Activated CD4-positive, alpha-beta T cell treated with anti-CD3 and anti-CD28 coated beads for 36 hours (primary cell): ENCODE results near the gene DIPK1C. TPM values are rescaled to one million over a fixed set of nuclear protein-coding genes. Genes with fewer than 3 reads are reported as not detected.
"Not testable (repeated sequence)": the region's sequence is repeated elsewhere in the genome, so short reads cannot be mapped to it uniquely, and the experiment has no call there.

Source experiments
- ATAC-seq: fragments of 200-7000 bp; cut with Tn5 transposase; one replicate; pipeline ENCODE4 v1.10.0; 2021; ENCODE audit warnings: mild to moderate bottlenecking, moderate library complexity
- CTCF ChIA-PET: fragments of 350-600 bp; sonication (Branson Sonifier 250); formaldehyde crosslinking; loops from one replicate; lab custom pipeline; 2021; ENCODE audit warnings: antibody characterized with exemption; lab: Charles Lee
- POLR2A ChIA-PET: fragments of 350-600 bp; sonication (Branson Sonifier 250); formaldehyde crosslinking; loops from one replicate; lab custom pipeline; 2021; ENCODE audit warnings: antibody characterized with exemption, inconsistent platforms; lab: Charles Lee
- DNase-seq: peaks from one replicate; pipeline ENCODE4 v3.0.0-alpha.2; 2020
- H3K27ac Mint-ChIP-seq: one replicate; pipeline ENCODE4 v1.8.0; 2021; ENCODE audit warnings: mixed read lengths
- H3K27me3 Mint-ChIP-seq: one replicate; pipeline ENCODE4 v1.8.0; 2021; ENCODE audit warnings: mixed read lengths
- H3K36me3 Mint-ChIP-seq: one replicate; pipeline ENCODE4 v1.8.0; 2021; ENCODE audit warnings: low read depth, mixed read lengths
- H3K4me1 Mint-ChIP-seq: one replicate; pipeline ENCODE4 v1.8.0; 2021; ENCODE audit warnings: mixed read lengths
- H3K4me3 Mint-ChIP-seq: one replicate; pipeline ENCODE4 v1.8.0; 2021; ENCODE audit warnings: mild to moderate bottlenecking, moderate library complexity, mixed read lengths
- H3K9me3 Mint-ChIP-seq: one replicate; pipeline ENCODE4 v1.8.0; 2021; ENCODE audit warnings: low read depth, mixed read lengths
- intact Hi-C, 2 experiments: fragments of 100-400 bp; cut with DNase I in 1 of 2; cut with micrococcal nuclease in 1 of 2; formaldehyde crosslinking; loops; one replicate each; pipeline versions ENCODE4 v1.14.2 to v1.15.1; 2022 to 2024; cut with DNase I, micrococcal nuclease
- total RNA-seq, 2 experiments: library from RNA; stranded (reverse); gene quantifications; one replicate each; pipeline ENCODE4 v1.2.3, GENCODE V29; 2021

DIPK1C gene
- total RNA-seq = not detected

DNA sequence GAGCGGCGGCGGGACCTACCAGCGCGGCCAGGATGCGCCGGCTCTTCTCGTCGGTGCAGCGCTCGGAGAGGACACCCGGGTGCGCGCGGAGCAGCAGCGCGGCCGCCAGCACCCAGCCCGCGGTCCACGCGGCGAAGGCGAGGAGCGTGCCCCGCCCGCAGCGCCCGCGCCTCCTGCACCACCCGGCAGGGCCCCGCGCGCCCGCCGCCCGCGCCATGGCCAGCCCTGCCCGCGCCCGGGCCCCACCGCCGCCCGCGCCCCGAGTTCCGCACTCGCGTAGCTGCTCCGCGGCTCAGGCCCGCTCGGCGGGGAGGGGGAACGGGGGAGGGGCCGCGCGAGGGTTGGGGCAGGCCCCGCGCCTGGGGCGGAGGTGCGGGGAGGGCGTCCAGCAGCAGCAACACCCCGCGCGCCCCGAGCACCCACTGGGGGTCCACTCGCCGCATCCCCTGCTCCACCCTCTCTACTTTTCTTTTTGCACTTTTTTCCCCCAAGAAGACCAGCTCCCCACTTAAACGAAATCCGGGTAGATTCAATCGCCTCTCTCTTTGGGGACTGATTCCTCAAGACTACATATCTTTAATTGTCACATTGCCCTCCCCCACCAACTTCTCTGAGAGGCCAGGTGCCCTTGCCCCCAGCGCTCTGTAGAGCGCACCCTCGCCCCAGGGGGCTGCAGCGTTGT, at the start of gene DIPK1C:
Gene DIPK1C, minus strand, starts transcription at position 266 of the 682 bp plus-strand sequence. Its CDS starts 49 bp downstream, at position 217.
- no peaks in the 10 kb centered on the region for H3K36me3 Mint-ChIP-seq
- POLR2A ChIA-PET = no interaction called here
- CTCF ChIA-PET = interaction anchor here (0.6 kb wide), 1 partner anchor 36 kb away, joined by 3 read pairs; no protein-coding TSS in a partner anchor
- ATAC-seq (peak; percentile 42), DNase-seq (peak; percentile 16)
- H3K9me3 Mint-ChIP-seq = no peaks in the 10 kb centered on the region
- intact Hi-C loops = no loop called here
- H3K27me3 Mint-ChIP-seq = peaks cover 31% of the 10 kb centered on the region
- H3K4me1 Mint-ChIP-seq = peaks cover 4% of the 10 kb centered on the region
- peak within 1 kb of the TSS; percentile 43 for H3K4me3 Mint-ChIP-seq
- no peak within 1 kb of the TSS for H3K27ac Mint-ChIP-seq

DNA sequence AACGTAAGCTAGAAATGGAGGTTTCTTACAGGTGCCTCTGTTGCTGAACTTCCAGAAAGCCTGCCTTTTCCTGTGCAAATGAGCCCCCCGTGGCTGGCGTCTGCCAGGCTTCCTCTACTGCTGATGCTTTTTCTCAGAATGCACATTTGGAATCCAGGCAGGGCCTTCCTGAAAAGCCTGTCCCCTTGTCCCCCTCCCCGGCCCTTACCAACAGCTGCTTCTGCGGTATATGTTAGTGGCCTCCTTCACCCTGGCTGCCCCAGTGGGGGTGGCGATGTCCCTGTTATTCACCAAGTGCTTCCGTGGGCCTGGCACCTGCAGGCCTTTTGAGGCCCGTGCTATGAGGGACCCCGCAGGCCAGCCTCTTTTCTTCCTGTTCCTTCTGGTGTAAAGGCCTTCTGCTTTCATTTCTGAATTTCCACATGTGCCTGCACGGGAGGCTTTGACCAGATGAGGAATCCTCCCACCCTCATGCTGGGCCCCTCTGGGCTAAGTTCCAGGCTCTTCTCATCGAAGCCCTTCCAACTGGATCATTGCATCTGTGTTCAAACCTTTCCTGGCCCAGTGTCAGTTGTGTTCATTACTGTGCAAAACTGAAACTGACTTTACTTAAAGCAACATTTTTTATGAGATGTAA, 49.5 kb upstream of the DIPK1C start:
- intact Hi-C loops = no loop called here
- peaks cover 5% of the 10 kb centered on the region for H3K4me1 Mint-ChIP-seq
- H3K9me3 Mint-ChIP-seq = no peaks in the 10 kb centered on the region
- H3K36me3 Mint-ChIP-seq = peaks cover 61% of the 10 kb centered on the region
- ChIA-PET CTCF (no interaction called here), POLR2A (no interaction called here)
- H3K4me3 Mint-ChIP-seq = no peak overlapping the region
- H3K27ac Mint-ChIP-seq = peak overlapping the region; percentile 42
- ATAC-seq = no peak
- DNase-seq = no peak
- no peaks in the 10 kb centered on the region for H3K27me3 Mint-ChIP-seq

DNA sequence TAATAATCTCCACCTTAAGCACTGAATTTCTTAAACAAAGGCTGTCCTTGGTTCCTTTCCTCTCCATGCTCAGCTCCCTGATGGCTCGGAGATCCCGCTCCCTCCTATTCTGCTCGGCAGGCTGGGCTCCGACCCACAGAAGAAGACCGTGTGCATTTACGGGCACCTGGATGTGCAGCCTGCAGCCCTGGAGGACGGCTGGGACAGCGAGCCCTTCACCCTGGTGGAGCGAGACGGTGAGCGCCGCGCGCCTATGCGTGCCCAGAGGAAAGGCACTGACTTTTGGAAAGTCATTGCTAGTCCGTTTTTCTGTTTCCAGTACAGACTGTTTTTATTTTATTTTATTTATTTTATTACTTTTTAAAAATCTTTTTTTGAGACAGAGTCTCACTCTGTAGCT, 48.7 kb upstream of the DIPK1C start:
- Mint-ChIP-seq H3K4me3 (no peak overlapping the region), H3K27ac (no peak overlapping the region), H3K4me1 (peaks cover 11% of the 10 kb centered on the region), H3K27me3 (no peaks in the 10 kb centered on the region), H3K36me3 (peaks cover 67% of the 10 kb centered on the region), H3K9me3 (no peaks in the 10 kb centered on the region)
- DNase-seq (no peak), ATAC-seq (no peak)
- POLR2A ChIA-PET = no interaction called here
- CTCF ChIA-PET = no interaction called here
- intact Hi-C loops = no loop called here

DNA sequence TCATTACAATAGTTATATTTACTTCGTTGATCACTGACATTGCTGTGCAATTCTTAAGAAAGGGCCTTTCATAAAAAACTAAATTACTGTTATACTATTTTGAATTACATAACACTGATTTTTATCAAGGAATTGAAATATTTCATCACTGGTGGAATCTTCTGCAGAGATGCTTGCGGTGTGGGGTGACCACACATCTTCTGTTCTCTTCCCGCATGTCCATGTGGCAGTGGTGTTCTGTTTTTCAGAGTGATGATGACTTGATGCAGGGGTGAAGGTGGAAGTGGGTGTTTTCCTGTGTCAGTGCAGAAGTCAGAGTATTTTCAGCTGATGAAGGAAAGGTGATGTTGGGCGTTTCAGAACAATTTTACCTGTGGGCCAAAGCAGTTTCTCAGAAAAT, 46.0 kb upstream of the DIPK1C start:
- ChIA-PET CTCF (no interaction called here), POLR2A (no interaction called here)
- Mint-ChIP-seq H3K4me3 (no peak overlapping the region), H3K27me3 (no peaks in the 10 kb centered on the region), H3K4me1 (peaks cover 32% of the 10 kb centered on the region), H3K9me3 (no peaks in the 10 kb centered on the region), H3K36me3 (peaks cover 59% of the 10 kb centered on the region), H3K27ac (no peak overlapping the region)
- ATAC-seq = no peak
- no peak for DNase-seq
- intact Hi-C loops = no loop called here

DNA sequence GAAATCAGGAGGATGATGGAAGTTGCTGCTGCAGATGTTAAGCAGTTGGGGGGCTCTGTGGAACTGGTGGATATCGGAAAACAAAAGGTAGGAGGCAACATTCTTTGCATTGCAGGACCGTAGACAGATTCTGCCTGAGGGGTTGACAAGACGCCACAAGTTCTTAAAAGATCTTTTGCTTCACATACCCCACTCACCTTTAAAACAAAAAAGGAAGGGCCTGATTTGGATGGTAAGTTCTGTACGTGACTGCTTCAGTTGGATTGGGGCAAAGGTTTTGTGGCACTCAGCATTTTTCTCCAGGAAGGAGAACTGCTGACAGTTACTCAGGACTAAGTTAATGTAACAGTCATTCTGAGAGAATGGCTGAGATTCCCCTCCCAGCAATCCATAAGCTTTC, 44.3 kb upstream of the DIPK1C start:
- no peaks in the 10 kb centered on the region for H3K9me3 Mint-ChIP-seq
- ATAC-seq (no peak), DNase-seq (no peak)
- H3K4me1 Mint-ChIP-seq = peaks cover 45% of the 10 kb centered on the region
- intact Hi-C loops = no loop called here
- POLR2A ChIA-PET = no interaction called here
- H3K4me3 Mint-ChIP-seq = no peak overlapping the region
- H3K27me3 Mint-ChIP-seq = no peaks in the 10 kb centered on the region
- H3K36me3 Mint-ChIP-seq = peaks cover 46% of the 10 kb centered on the region
- CTCF ChIA-PET = no interaction called here
- peak overlapping the region; percentile 83 for H3K27ac Mint-ChIP-seq

DNA sequence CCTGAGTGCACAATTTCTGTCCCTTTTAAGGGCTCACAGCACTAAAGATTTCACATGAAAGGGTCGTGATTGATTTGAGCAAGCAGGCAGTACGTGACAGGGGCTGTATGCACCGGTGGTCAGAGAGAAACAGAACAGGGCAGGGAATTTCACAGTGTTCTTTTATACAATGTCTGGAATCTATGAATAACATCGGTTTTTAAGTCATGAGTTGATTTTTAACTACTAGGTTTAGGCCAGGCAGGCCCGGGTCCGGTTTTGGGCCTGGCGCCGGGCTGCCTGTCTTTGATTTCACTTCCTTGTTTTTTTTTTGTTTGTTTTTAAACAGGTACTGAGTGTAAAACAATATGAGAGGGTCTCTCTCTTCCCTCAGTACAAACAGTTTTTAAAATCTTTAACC, 43.7 kb upstream of the DIPK1C start:
- Mint-ChIP-seq H3K36me3 (peaks cover 46% of the 10 kb centered on the region), H3K4me1 (peaks cover 45% of the 10 kb centered on the region), H3K27ac (peak overlapping the region; percentile 83), H3K4me3 (peak overlapping the region; percentile 64)
- ATAC-seq, POLR2A ChIA-PET, DNase-seq, intact Hi-C loops, H3K9me3 Mint-ChIP-seq, H3K27me3 Mint-ChIP-seq: not testable (repeated sequence)
- CTCF ChIA-PET = interaction anchor here (1.0 kb wide), 1 partner anchor 129 kb away, joined by 3 read pairs; no protein-coding TSS in a partner anchor

DNA sequence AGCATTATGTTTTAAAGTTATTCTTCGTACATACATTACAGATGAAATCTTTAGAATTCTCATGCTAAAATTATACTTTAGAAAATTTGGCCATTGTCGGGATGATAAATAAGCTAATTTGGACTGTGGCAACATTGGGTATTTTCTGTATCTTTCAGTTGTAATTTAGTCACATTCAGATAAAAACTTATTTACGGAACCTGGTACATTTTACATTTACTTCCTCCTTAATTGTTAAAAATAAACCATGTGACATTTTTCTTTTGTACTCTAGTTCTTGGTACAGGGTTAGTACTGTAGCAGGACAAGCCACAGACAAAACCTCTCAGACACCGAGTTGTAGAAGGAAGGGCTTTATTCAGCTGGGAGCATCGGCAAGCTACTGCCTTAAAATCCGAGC, 43.3 kb upstream of the DIPK1C start:
- intact Hi-C loops = no loop called here
- H3K4me1 Mint-ChIP-seq = peaks cover 45% of the 10 kb centered on the region
- peak overlapping the region; percentile 64 for H3K4me3 Mint-ChIP-seq
- ATAC-seq (no peak), DNase-seq (no peak)
- no peaks in the 10 kb centered on the region for H3K27me3 Mint-ChIP-seq
- H3K9me3 Mint-ChIP-seq = no peaks in the 10 kb centered on the region
- ChIA-PET CTCF (interaction anchor here (1.0 kb wide), 1 partner anchor 129 kb away, joined by 3 read pairs; no protein-coding TSS in a partner anchor), POLR2A (no interaction called here)
- H3K36me3 Mint-ChIP-seq = peaks cover 42% of the 10 kb centered on the region
- peak overlapping the region; percentile 83 for H3K27ac Mint-ChIP-seq

DNA sequence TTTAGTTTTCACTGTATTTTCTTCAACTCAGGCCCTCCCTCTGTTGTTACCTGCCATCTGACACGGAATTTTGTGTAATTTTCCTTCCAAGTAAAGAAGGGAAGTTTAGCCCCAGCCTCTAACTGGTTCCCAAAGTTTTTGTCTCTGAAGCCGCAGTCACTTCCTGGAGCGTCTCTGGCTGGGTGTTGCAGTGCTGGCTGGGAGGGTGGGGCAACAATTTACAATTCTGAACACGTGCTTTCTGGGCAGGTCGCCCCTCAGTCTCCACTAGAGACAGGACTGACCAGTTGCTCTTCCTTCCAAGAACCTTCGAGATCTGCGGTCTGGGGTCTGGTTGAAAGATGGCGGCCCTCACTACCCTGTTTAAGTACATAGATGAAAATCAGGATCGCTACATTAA, 42.5 kb upstream of the DIPK1C start:
- Mint-ChIP-seq H3K27ac (peak overlapping the region; percentile 100), H3K36me3 (peaks cover 39% of the 10 kb centered on the region), H3K9me3 (no peaks in the 10 kb centered on the region), H3K4me1 (peaks cover 45% of the 10 kb centered on the region), H3K4me3 (peak overlapping the region; percentile 82), H3K27me3 (no peaks in the 10 kb centered on the region)
- DNase-seq (peak; percentile 69), ATAC-seq (peak; percentile 21)
- CTCF ChIA-PET = interaction anchor here (1.0 to 1.4 kb wide), 3 partner anchors 52 to 333 kb away, joined by 3 to 4 read pairs (median 3); no protein-coding TSS in a partner anchor
- intact Hi-C loops = loop anchor here (1.0 to 10.0 kb wide), 7 partner anchors 98 to 1993 kb away; partner anchors contain the start of genes TIMM21 (in 1 of the 2), TSHZ1 (in 1 of the 2) and ZNF407 (in 1 of the 2)
- POLR2A ChIA-PET = no interaction called here

DNA sequence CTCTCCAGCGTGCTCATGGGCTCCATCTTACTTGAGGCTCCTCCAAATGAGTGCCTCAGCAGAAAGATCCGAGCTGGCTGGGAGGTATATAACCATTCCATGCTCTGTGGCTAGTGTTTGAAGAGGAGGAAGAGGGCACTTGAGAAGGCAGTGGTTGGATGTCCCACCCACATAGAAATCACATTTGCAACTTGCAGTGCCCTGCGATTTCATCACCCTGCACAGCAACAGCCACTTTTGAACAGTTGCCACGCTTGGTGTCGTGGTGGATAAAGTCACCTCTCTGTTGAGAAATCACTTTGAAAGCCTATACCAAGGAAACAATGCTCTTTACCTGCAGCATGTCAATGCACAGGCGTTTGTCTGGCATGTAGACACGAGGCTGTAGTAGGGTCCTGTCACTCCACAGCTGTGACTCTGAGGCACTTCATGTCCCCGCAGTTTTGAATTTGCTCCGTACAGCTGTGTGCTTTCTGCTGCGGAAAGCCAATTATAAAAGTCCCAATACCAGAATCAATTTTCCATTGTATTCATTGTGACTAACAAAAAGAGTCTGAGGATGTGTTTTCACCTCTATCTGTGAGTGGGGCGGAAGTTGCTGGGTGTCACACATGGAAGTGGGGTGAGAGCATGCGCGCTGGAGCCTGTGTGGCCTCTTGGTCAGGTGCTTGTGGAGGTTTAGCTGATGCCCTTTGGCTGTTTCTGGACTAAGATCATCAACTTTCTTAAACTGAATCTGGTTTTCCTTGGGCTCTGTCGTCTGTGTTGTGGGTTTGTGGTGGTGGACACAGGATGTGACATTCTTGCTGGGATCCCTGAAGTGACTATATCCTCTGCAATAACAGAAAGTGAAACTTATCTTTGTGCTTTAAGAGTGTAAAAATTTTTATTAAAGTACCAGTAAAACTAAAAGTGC, 41.9 kb upstream of the DIPK1C start:
- ChIA-PET CTCF (interaction anchor here (1.1 to 1.4 kb wide), 3 partner anchors 53 to 417 kb away, joined by 3 to 4 read pairs (median 3); no protein-coding TSS in a partner anchor), POLR2A (interaction anchor here (0.6 kb wide), 1 partner anchor 22 kb away, joined by 4 read pairs; no protein-coding TSS in a partner anchor)
- peaks cover 45% of the 10 kb centered on the region for H3K4me1 Mint-ChIP-seq
- no peaks in the 10 kb centered on the region for H3K9me3 Mint-ChIP-seq
- H3K27me3 Mint-ChIP-seq = no peaks in the 10 kb centered on the region
- peak; percentile 70 for ATAC-seq
- intact Hi-C loops = loop anchor here (1.0 to 10.0 kb wide), 7 partner anchors 98 to 1993 kb away; partner anchors contain the start of genes TIMM21 (in 1 of the 2), TSHZ1 (in 1 of the 2) and ZNF407 (in 1 of the 2)
- H3K27ac Mint-ChIP-seq = peak overlapping the region; percentile 100
- H3K36me3 Mint-ChIP-seq = peaks cover 39% of the 10 kb centered on the region
- DNase-seq = peak; percentile 90
- peak overlapping the region; percentile 82 for H3K4me3 Mint-ChIP-seq

DNA sequence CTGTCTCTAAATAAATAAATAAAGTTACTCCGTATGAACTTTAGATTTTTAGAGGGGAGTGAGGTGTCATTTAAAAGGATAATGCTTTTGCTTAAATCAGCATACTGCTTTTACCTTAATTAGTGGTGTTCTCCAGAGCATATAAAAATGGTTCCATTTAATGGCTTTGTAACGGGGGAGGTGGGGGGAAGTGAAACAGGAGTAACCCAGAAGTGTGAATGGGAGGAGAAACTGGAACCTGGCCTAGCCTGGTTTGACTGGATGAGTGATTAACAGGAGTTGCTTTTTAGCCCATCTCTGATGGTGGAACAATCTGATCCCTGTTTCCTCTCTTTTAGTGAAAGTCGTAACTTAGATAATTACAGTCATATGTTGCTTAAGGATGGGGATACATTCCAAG, 40.7 kb upstream of the DIPK1C start:
- DNase-seq = no peak
- CTCF ChIA-PET = interaction anchor here (0.6 to 1.4 kb wide), 3 partner anchors 98 to 415 kb away, joined by 3 to 4 read pairs (median 3); no protein-coding TSS in a partner anchor
- POLR2A ChIA-PET = no interaction called here

More for the DNA sequence above, 40.7 kb upstream of the DIPK1C start:
- H3K27me3 Mint-ChIP-seq = no peaks in the 10 kb centered on the region
- H3K36me3 Mint-ChIP-seq = peaks cover 33% of the 10 kb centered on the region
- intact Hi-C loops = loop anchor here (5.0 to 10.0 kb wide), 5 partner anchors 125 to 1995 kb away; partner anchors contain the start of gene TSHZ1 (in 1 of the 2)
- no peaks in the 10 kb centered on the region for H3K9me3 Mint-ChIP-seq
- peak overlapping the region; percentile 100 for H3K27ac Mint-ChIP-seq
- H3K4me3 Mint-ChIP-seq = peak overlapping the region; percentile 81
- H3K4me1 Mint-ChIP-seq = peaks cover 48% of the 10 kb centered on the region
- ATAC-seq = no peak
